GM06990 (cell line): ENCODE results near the gene CCN2.

Experiments used
- DNase-seq: peaks from one replicate; pipeline ENCODE4 v3.0.0-alpha.2; 2011; ENCODE audit not compliant: insufficient read length; ENCODE audit errors: extremely low read depth
- H3K27me3 ChIP-seq: replicated peaks from 2 replicates; pipeline ENCODE4 v1.6.0; 2011; ENCODE audit warnings: low read length; ENCODE audit not compliant: control insufficient read depth, insufficient read depth
- H3K36me3 ChIP-seq: 2 replicates; pipeline ENCODE4 v1.5.1; 2011; ENCODE audit warnings: low read length; ENCODE audit not compliant: control insufficient read depth, insufficient read depth
- H3K4me3 ChIP-seq: replicated peaks from 2 replicates; pipeline ENCODE4 v1.5.1; 2011; ENCODE audit warnings: low read depth, mild to moderate bottlenecking, control low read depth, low read length
- CTCF ChIP-seq: IDR thresholded peaks from 2 replicates; pipeline ENCODE4 v1.5.1; 2011; ENCODE audit warnings: low read length, control low read depth, mild to moderate bottlenecking, inconsistent platforms; ENCODE audit not compliant: insufficient read depth, poor library complexity, severe bottlenecking

Gene CCN2

GRCh38 chr6:131972741-131973140 lies 21.6 kb upstream of the CCN2 start:
- no peak overlapping the region for H3K4me3 ChIP-seq
- H3K27me3 ChIP-seq: no peaks in the 10 kb centered on the region
- DNase-seq: no peak
- TF ChIP-seq CTCF: no peak
- no peaks in the 10 kb centered on the region for H3K36me3 ChIP-seq

GRCh38 chr6:131970076-131970859 lies 19.1 kb upstream of the CCN2 start:
- no peaks in the 10 kb centered on the region for H3K27me3 ChIP-seq
- H3K4me3 ChIP-seq: no peak overlapping the region
- no peak for DNase-seq
- no peaks in the 10 kb centered on the region for H3K36me3 ChIP-seq
- no peak for TF ChIP-seq CTCF

GRCh38 chr6:131968656-131969055 lies 17.5 kb upstream of the CCN2 start:
- DNase-seq: no peak
- Histone ChIP-seq H3K36me3 (no peaks in the 10 kb centered on the region), H3K4me3 (no peak overlapping the region)

GRCh38 chr6:131967948-131968347 lies 16.8 kb upstream of the CCN2 start:
- Histone ChIP-seq H3K27me3 (no peaks in the 10 kb centered on the region), H3K4me3 (no peak overlapping the region), H3K36me3 (no peaks in the 10 kb centered on the region)
- no peak for TF ChIP-seq CTCF
- DNase-seq: no peak

More at GRCh38 chr6:131968656-131969055, 17.5 kb upstream of the CCN2 start:
- no peak for TF ChIP-seq CTCF
- H3K27me3 ChIP-seq: no peaks in the 10 kb centered on the region

- Histone ChIP-seq H3K36me3 (no peaks in the 10 kb centered on the region), H3K4me3 (no peak overlapping the region), H3K27me3 (no peaks in the 10 kb centered on the region)
- DNase-seq: no peak
- TF ChIP-seq CTCF: no peak
These were observed 15.3 kb upstream of the CCN2 start for GRCh38 chr6:131966443-131966842.
